GM21619 (cell line): ENCODE data around the gene NKX1-1.
"Not testable (repeated sequence)": the region's sequence is repeated elsewhere in the genome, so short reads cannot be mapped to it uniquely, and the experiment has no call there.

Experiments
- ATAC-seq: cut with Tn5 transposase; IDR thresholded peaks from one replicate; pipeline ENCODE4 v1.9.1; 2021; ENCODE audit not compliant: unreplicated experiment

NKX1-1 gene

GRCh38 chr4:1406394-1406980 lies at the start of gene NKX1-1:
Gene NKX1-1 (minus strand): TSS chr4:1406442. CDS start chr4:1406442, 0 bp downstream.
- ATAC-seq, result no peak

- ATAC-seq, result no peak
Measured at GRCh38 chr4:1453731-1454130, 47.5 kb upstream of the NKX1-1 start.

- no peak for ATAC-seq
Measured at GRCh38 chr4:1452431-1453051, 46.3 kb upstream of the NKX1-1 start.

- no peak for ATAC-seq
Measured at GRCh38 chr4:1451752-1452122, 45.5 kb upstream of the NKX1-1 start.

- no peak for ATAC-seq
Measured at GRCh38 chr4:1451106-1451751, 45.0 kb upstream of the NKX1-1 start.

- ATAC-seq, result no peak
Measured at GRCh38 chr4:1449833-1450741, 43.8 kb upstream of the NKX1-1 start.

GRCh38 chr4:1449475-1449832 lies 43.2 kb upstream of the NKX1-1 start:
- no peak for ATAC-seq

GRCh38 chr4:1448589-1449420 lies 42.6 kb upstream of the NKX1-1 start:
- ATAC-seq, result no peak

- ATAC-seq, result no peak
Measured at GRCh38 chr4:1447676-1448588, 41.7 kb upstream of the NKX1-1 start.

- no peak for ATAC-seq
Measured at GRCh38 chr4:1446502-1447386, 40.5 kb upstream of the NKX1-1 start.

GRCh38 chr4:1445716-1446445 lies 39.6 kb upstream of the NKX1-1 start:
- no peak for ATAC-seq

GRCh38 chr4:1443688-1444172 lies 37.5 kb upstream of the NKX1-1 start:
- ATAC-seq, result not testable (repeated sequence)

GRCh38 chr4:1427010-1427409 lies 20.8 kb upstream of the NKX1-1 start:
- no peak for ATAC-seq

GRCh38 chr4:1421657-1422056 lies 15.4 kb upstream of the NKX1-1 start:
- ATAC-seq, result no peak

- ATAC-seq, result no peak
Measured at GRCh38 chr4:1419708-1420107, 13.5 kb upstream of the NKX1-1 start.

- no peak for ATAC-seq
Measured at GRCh38 chr4:1418494-1419285, 12.4 kb upstream of the NKX1-1 start.
